ENCODE measurements around the gene TAS2R7. TPM values are rescaled to one million over a fixed set of nuclear protein-coding genes. Genes with fewer than 3 reads are reported as not detected.

TAS2R7 gene, protein sequence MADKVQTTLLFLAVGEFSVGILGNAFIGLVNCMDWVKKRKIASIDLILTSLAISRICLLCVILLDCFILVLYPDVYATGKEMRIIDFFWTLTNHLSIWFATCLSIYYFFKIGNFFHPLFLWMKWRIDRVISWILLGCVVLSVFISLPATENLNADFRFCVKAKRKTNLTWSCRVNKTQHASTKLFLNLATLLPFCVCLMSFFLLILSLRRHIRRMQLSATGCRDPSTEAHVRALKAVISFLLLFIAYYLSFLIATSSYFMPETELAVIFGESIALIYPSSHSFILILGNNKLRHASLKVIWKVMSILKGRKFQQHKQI
- total RNA-seq (not detected), polyA plus RNA-seq (not detected)

DNA sequence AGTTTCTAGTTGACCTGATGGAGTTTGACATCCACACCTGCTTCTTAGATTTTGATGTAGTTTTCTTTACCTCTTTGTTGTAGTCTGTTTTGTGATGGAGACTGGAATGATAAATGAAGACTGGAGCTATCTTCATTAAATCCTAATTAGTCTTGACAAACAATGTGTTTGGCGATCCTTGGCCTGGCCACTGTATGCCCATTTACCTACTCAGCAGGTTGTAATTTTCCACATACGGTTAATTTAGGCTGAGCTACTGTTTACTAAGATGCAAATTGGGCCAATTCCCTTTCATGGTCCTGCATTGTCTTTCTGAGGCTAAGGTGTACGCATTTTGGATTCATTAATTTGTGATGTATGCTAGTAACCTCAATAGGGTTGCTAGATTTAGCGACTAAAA is at the start of gene TAS2R7:
Gene TAS2R7 (minus strand): TSS at position 41 of the 400 bp plus-strand sequence. CDS start 57 bp downstream, outside the sequence.
- WGBS, 2 donors, result 70 to 73% methylated on average over 4 of the region's 4 CpGs
- H3K27me3 ChIP-seq, result no peaks in the 10 kb centered on the region
- no peaks in the 10 kb centered on the region for H3K36me3 ChIP-seq
- TF ChIP-seq POLR2AphosphoS5 (IDR thresholded peaks at IDR 0.05) (no peak), POLR2A (IDR thresholded peaks at IDR 0.05) (no peak), EP300 (IDR thresholded peaks at IDR 0.05) (no peak)
- TF ChIP-seq, protein P1, sequence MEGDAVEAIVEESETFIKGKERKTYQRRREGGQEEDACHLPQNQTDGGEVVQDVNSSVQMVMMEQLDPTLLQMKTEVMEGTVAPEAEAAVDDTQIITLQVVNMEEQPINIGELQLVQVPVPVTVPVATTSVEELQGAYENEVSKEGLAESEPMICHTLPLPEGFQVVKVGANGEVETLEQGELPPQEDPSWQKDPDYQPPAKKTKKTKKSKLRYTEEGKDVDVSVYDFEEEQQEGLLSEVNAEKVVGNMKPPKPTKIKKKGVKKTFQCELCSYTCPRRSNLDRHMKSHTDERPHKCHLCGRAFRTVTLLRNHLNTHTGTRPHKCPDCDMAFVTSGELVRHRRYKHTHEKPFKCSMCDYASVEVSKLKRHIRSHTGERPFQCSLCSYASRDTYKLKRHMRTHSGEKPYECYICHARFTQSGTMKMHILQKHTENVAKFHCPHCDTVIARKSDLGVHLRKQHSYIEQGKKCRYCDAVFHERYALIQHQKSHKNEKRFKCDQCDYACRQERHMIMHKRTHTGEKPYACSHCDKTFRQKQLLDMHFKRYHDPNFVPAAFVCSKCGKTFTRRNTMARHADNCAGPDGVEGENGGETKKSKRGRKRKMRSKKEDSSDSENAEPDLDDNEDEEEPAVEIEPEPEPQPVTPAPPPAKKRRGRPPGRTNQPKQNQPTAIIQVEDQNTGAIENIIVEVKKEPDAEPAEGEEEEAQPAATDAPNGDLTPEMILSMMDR (IDR thresholded peaks at IDR 0.05), result no peak
- no peak for DNase-seq
- H3K9me3 ChIP-seq, result no peaks in the 10 kb centered on the region
- H3K4me1 ChIP-seq, result no peaks in the 10 kb centered on the region
- intact Hi-C loops (cut with DNase I), result no loop called here
- no peak within 1 kb of the TSS for H3K4me3 ChIP-seq
- H3K27ac ChIP-seq, result no peak within 1 kb of the TSS

DNA sequence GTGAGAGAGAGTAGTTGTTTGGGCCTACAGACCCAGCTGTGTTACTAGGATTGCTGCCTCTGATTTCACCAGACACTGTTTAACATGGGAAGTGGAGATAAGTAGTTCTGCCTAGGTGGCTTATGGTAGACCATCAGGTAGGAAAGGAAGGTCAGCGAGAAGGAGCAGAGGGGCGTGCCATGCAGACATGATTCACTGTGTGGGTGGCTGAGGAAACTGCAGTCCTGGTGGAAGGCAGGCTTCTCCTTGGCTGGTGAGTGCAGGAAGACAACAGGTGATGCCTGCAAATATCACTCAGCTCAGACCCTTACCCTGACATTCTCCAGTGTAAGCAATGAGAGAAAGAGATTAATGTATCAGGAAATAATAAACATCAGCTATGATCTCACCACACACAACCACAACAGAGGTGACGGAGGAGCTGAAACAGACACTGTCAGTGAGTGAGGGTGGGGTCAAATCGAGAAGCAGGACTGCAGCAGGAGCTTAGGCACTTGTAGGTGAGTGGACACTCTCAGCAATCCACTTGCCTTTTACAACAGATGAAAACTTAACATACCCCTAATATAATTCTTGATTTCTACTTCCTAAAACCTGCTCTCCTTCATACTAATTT is 48.9 kb upstream of the TAS2R7 start:
- TF ChIP-seq, protein P1 (IDR thresholded peaks at IDR 0.05), result no peak
- TF ChIP-seq POLR2AphosphoS5 (IDR thresholded peaks at IDR 0.05), result no peak
- TF ChIP-seq POLR2A (IDR thresholded peaks at IDR 0.05), result no peak
- TF ChIP-seq EP300 (IDR thresholded peaks at IDR 0.05), result no peak
- Histone ChIP-seq H3K27ac (no peak overlapping the region), H3K4me3 (no peak overlapping the region), H3K4me1 (no peaks in the 10 kb centered on the region), H3K9me3 (peaks cover 0 to 2% (median 0%) of the 10 kb centered on the region in 4 donors), H3K36me3 (peaks cover 0 to 21% (median 0%) of the 10 kb centered on the region in 4 donors), H3K27me3 (no peaks in the 10 kb centered on the region)
- WGBS, 2 donors, result 86 to 90% methylated on average over 4 of the region's 4 CpGs
- intact Hi-C loops (cut with DNase I), result no loop called here
- no peak for DNase-seq

DNA sequence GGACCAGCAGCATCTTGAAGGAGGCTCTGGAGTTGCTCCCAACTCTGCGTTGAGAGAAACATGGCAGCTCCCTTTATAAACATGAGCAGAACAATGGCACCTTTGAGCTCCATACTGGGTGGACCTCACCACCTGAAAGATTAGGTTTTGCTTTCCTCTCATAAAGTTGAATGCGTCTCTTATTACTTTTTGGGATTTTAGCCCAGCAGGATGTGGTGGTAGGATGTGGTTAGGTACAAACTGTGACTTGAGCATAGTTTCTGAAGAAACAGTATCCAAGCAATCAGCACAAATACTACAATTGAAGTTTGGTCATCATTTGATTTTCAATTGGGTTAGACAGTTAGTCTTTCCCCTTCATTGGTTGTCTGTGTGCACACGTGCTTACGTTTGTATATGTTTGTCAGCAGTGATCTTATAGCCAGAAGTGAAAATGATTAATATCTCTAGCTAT is 47.0 kb upstream of the TAS2R7 start, which contains the start of gene PRR4:
Gene PRR4 (minus strand): TSS at position 51 of the 454 bp plus-strand sequence. CDS start 38 bp downstream, at position 13.
- WGBS, 2 donors, result 85 to 92% methylated on average over 4 of the region's 4 CpGs
- Histone ChIP-seq H3K4me3 (no peak within 1 kb of the TSS), H3K27ac (no peak within 1 kb of the TSS), H3K4me1 (no peaks in the 10 kb centered on the region), H3K9me3 (no peaks in the 10 kb centered on the region), H3K27me3 (no peaks in the 10 kb centered on the region), H3K36me3 (peaks cover 0 to 25% (median 0%) of the 10 kb centered on the region in 4 donors)
- DNase-seq, result no peak
- no peak for TF ChIP-seq POLR2A (IDR thresholded peaks at IDR 0.05)
- TF ChIP-seq EP300 (IDR thresholded peaks at IDR 0.05), result no peak
- no peak for TF ChIP-seq POLR2AphosphoS5 (IDR thresholded peaks at IDR 0.05)
- TF ChIP-seq, protein P1 (IDR thresholded peaks at IDR 0.05), result no peak
- intact Hi-C loops (cut with DNase I), result no loop called here

DNA sequence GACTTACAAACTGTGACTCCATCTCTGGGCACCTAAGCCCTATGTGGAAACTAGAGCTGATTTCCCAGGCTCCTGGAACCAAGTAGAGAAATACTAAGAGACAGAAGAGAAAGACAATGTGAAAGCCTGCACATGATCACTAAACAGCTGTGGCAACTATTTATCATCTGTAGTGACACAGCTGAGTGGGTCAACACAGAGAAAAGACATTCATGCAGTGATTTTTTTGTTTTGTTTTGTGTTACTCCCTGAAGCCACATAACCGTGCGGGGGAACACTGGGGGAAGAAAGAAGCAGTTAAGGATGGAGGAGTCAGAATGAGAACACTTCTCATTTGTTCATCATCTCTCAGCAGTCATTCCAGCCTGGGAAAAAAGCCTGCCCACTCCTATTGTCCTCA is 45.3 kb upstream of the TAS2R7 start:
- intact Hi-C loops (cut with DNase I), result no loop called here
- TF ChIP-seq POLR2AphosphoS5 (IDR thresholded peaks at IDR 0.05), result no peak
- WGBS, 2 donors, result 44 to 65% methylated on average over 2 of the region's 2 CpGs
- DNase-seq, result no peak
- no peak overlapping the region for H3K27ac ChIP-seq
- no peak overlapping the region for H3K4me3 ChIP-seq
- H3K4me1 ChIP-seq, result no peaks in the 10 kb centered on the region
- H3K9me3 ChIP-seq, result no peaks in the 10 kb centered on the region
- peaks cover 0 to 25% (median 0%) of the 10 kb centered on the region in 4 donors for H3K36me3 ChIP-seq
- no peaks in the 10 kb centered on the region for H3K27me3 ChIP-seq

DNA sequence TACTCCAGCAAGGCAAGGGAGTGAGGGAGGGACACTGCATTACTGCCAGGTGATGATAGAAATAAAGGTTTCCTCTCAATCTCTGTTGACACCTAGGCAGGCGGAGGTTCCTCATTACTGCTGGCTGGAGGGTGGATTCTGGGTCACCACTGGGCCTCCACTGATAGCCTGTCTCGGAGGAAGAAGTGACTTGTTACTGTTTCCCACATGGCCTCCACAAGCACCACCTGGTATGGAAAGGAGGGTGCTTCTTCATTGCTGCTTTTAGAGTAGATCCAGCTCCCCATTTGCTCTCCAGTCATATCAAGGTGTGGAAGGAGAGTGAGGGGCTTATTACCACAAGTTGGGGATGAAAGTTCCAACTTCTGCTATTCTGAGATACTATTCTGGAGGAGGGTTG is 40.4 kb upstream of the TAS2R7 start:
- Histone ChIP-seq H3K27me3 (no peaks in the 10 kb centered on the region), H3K9me3 (no peaks in the 10 kb centered on the region), H3K4me3 (no peak overlapping the region), H3K36me3 (peaks cover 0 to 14% (median 0%) of the 10 kb centered on the region in 4 donors), H3K4me1 (no peaks in the 10 kb centered on the region), H3K27ac (no peak overlapping the region)
- TF ChIP-seq POLR2A (IDR thresholded peaks at IDR 0.05) (no peak), POLR2AphosphoS5 (IDR thresholded peaks at IDR 0.05) (no peak), EP300 (IDR thresholded peaks at IDR 0.05) (no peak)
- TF ChIP-seq, protein P1 (IDR thresholded peaks at IDR 0.05), result no peak
- intact Hi-C loops (cut with DNase I), result no loop called here
- DNase-seq, result no peak
- 95 to 98% methylated on average over 2 of the region's 2 CpGs for WGBS, 2 donors

All from sigmoid colon (tissue), 7 donors.